Measurements from ENCODE around the gene RNF223. TPM values are rescaled to one million over a fixed set of nuclear protein-coding genes. Genes with fewer than 3 reads are reported as not detected.
"Not testable (repeated sequence)": the region's sequence is repeated elsewhere in the genome, so short reads cannot be mapped to it uniquely, and the experiment has no call there.

The RNF223 gene
- total RNA-seq, 1 donor from 2014 or later: not detected

DNA sequence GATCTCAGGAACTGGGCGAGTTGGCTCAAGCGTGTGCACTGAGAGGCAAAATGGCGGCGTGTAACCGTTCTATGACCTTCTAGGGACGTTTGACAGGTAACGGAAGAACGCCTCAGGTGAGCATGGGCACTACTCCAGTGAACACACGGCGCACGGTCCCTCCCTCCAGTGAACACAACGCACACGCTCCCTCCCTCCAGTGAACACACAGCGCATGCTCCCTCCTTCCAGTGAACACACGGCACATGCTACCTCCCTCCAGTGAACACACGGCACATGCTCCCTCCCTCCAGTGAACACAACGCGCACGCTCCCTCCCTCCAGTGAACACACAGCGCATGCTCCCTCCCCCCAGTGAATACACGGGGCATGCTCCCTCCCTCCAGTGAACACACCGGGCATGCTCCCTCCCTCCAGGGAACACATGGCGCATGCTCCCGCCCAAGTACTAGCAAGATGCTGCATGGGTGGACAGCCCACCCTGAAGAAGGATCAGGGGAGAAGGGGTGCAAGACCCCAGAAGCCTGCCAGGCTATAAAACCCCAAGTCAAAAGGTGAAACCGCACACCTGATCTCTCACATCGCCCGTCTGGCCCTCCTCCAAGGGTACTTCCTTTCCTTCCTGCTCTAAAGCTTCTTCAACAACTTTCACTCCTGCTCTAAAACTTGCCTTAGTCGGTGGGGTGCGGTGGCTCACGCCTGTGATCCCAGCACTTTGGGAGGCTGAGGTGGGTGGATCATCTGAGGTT, 38.3 kb upstream of the RNF223 start:
- no peaks in the 10 kb centered on the region for H3K9me3 ChIP-seq
- H3K4me1 ChIP-seq: peaks cover 4 to 7% of the 10 kb centered on the region in 2 donors
- intact Hi-C loops (cut with DNase I): loop anchor here (10.0 kb wide), 1 partner anchor 292 kb away; the partner anchor contains the start of gene MRPL20
- TF ChIP-seq CTCF (IDR thresholded peaks at IDR 0.05): no peak
- no peak for DNase-seq (ENCODE audit: low spot score in 2 of 2)
- H3K4me3 ChIP-seq: no peak overlapping the region
- H3K27ac ChIP-seq: no peak overlapping the region
- no peaks in the 10 kb centered on the region for H3K27me3 ChIP-seq
- no peaks in the 10 kb centered on the region for H3K36me3 ChIP-seq

GRCh38 chr1:1111516-1112236, 37.6 kb upstream of the RNF223 start:
- H3K9me3 ChIP-seq: no peaks in the 10 kb centered on the region
- peaks cover 2 to 6% of the 10 kb centered on the region in 2 donors for H3K4me1 ChIP-seq
- no peaks in the 10 kb centered on the region for H3K27me3 ChIP-seq
- no peak overlapping the region for H3K27ac ChIP-seq
- DNase-seq (ENCODE audit: low spot score in 2 of 2): no peak
- intact Hi-C loops (cut with DNase I): loop anchor here (10.0 kb wide), 1 partner anchor 293 kb away; the partner anchor contains the start of gene MRPL20
- no peak for TF ChIP-seq CTCF (IDR thresholded peaks at IDR 0.05)
- no peak overlapping the region for H3K4me3 ChIP-seq
- H3K36me3 ChIP-seq: no peaks in the 10 kb centered on the region

- Histone ChIP-seq H3K9me3 (no peaks in the 10 kb centered on the region), H3K36me3 (no peaks in the 10 kb centered on the region), H3K27ac (no peak overlapping the region), H3K27me3 (no peaks in the 10 kb centered on the region), H3K4me3 (no peak overlapping the region), H3K4me1 (peaks cover 0 to 3% of the 10 kb centered on the region in 2 donors)
- TF ChIP-seq CTCF (IDR thresholded peaks at IDR 0.05): no peak
- intact Hi-C loops (cut with DNase I): loop anchor here (10.0 kb wide), 1 partner anchor 294 kb away; the partner anchor contains the start of gene MRPL20
- no peak for DNase-seq (ENCODE audit: low spot score in 2 of 2)
Measured at GRCh38 chr1:1110561-1110971, 36.5 kb upstream of the RNF223 start.

DNA sequence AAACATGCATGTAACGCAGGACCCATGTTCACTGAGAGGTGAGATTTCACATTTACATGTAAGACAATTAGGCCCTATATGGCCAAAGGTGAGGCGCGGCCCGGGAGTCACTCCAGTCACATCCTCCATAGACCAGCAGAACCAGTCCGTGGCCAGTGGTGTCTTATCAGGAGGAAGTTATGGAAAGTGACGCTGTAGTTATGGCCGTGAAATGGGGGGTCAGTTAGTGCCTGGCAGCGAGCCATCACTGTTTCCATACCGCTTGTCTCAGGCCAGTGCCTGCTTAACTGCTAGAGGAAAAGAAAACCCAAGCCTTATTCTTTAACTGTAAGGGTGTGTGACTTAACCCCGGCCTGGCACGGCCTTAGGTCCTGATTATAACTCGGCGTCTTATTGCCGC, 35.6 kb upstream of the RNF223 start:
- intact Hi-C loops (cut with DNase I): loop anchor here (10.0 kb wide), 1 partner anchor 295 kb away; the partner anchor contains the start of gene MRPL20
- H3K27me3 ChIP-seq: no peaks in the 10 kb centered on the region
- no peak for DNase-seq (ENCODE audit: low spot score in 2 of 2)
- no peaks in the 10 kb centered on the region for H3K9me3 ChIP-seq
- H3K4me1 ChIP-seq: no peaks in the 10 kb centered on the region
- no peak overlapping the region for H3K4me3 ChIP-seq
- no peak for TF ChIP-seq CTCF (IDR thresholded peaks at IDR 0.05)
- H3K36me3 ChIP-seq: no peaks in the 10 kb centered on the region
- no peak overlapping the region for H3K27ac ChIP-seq

DNA sequence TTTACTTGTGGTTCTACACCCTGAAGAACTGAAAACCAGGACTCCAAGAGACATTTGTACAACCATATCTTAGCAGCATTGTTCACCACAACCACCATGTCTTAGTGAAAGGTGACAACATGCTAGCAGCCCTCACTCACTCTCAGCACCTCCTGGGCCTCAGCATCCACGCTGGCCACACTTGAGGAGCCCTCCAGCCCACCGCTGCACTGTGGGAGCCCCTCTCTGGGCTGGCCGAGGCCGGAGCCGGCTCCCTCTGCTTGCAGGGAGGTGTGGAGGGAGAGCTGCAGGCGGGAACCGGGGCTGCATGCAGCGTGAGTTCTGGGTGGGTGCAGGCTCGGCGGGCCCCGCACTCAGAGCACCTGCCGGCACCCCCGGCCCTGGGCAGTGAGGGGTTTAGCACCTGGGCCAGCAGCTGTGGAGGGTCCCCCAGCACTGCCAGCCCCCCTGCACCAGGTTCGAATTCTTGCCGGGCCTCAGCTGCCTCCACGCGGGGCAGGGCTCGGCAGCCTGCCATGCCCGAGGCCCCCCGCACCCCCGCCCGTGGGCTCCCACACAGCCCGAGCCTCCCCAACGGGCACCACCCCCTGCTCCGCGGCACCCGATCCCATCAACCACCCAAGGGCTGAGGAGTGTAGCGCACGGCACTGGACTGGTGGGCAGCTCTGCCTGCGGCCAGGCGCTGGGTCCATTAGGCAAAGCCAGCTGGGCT, 32.6 kb upstream of the RNF223 start:
- no peaks in the 10 kb centered on the region for H3K4me1 ChIP-seq
- H3K4me3 ChIP-seq: no peak overlapping the region
- H3K9me3 ChIP-seq: no peaks in the 10 kb centered on the region
- intact Hi-C loops (cut with DNase I): no loop called here
- no peaks in the 10 kb centered on the region for H3K36me3 ChIP-seq
- H3K27ac ChIP-seq: no peak overlapping the region
- no peak for DNase-seq (ENCODE audit: low spot score in 2 of 2)
- TF ChIP-seq CTCF (IDR thresholded peaks at IDR 0.05): no peak
- H3K27me3 ChIP-seq: no peaks in the 10 kb centered on the region

- intact Hi-C loops (cut with DNase I); H3K9me3 ChIP-seq; H3K4me3 ChIP-seq; H3K27ac ChIP-seq; H3K4me1 ChIP-seq; H3K36me3 ChIP-seq; DNase-seq (ENCODE audit: low spot score in 2 of 2); H3K27me3 ChIP-seq: not testable (repeated sequence)
Measured at GRCh38 chr1:1104152-1104551, 30.0 kb upstream of the RNF223 start.
